ENCODE data around the gene HUNK.
A peak's percentile ranks its signal among the peaks of the same experiment; 100 is the strongest.
"Not testable (repeated sequence)": the region's sequence is repeated elsewhere in the genome, so short reads cannot be mapped to it uniquely, and the experiment has no call there.

HUNK gene

DNA sequence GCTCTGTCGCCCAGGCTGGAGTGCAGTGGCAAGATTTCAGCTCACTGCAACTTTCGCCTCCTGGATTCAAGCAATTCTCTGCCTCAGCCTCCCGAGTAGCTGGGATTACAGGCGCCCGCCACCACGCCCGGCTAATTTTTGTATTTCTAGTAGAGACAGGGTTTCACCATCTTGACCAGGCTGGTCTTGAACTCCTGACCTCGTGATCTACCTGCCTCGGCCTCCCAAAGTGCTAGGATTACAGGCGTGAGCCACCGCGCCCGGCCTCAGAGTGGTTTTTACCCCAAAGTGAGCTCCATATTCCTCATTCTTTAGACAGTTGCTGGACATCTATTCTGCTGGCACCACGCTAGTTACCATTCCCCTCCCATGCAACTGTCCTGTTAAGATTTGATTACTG, 1.4 kb upstream of the HUNK start:
- not testable (repeated sequence) for DNase-seq

- no peak for DNase-seq
These were observed 758 bp upstream of the HUNK start for GRCh38 chr21:31872072-31872451.

DNA sequence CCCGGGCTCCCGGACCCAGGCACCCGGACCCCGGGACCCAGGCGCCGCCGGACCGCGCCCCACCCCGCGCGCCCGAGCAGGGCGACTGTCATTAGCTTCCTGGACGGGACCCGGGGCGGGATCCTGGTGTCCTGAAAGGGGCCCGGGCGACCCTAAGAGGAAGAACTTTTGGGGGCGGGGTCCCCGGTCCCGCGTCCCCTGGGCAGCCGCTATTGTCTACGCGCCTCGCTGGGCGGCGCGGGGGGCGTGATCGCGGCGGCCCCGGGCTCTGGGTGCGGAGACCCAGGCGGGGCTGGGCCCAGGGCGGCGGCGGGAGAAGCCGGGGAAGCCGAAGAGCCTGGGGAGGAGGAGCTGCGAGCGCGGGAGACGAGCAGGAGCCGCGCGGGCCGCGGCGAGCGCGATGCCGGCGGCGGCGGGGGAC, 465 bp downstream of the HUNK start:
- DNase-seq = no peak

DNA sequence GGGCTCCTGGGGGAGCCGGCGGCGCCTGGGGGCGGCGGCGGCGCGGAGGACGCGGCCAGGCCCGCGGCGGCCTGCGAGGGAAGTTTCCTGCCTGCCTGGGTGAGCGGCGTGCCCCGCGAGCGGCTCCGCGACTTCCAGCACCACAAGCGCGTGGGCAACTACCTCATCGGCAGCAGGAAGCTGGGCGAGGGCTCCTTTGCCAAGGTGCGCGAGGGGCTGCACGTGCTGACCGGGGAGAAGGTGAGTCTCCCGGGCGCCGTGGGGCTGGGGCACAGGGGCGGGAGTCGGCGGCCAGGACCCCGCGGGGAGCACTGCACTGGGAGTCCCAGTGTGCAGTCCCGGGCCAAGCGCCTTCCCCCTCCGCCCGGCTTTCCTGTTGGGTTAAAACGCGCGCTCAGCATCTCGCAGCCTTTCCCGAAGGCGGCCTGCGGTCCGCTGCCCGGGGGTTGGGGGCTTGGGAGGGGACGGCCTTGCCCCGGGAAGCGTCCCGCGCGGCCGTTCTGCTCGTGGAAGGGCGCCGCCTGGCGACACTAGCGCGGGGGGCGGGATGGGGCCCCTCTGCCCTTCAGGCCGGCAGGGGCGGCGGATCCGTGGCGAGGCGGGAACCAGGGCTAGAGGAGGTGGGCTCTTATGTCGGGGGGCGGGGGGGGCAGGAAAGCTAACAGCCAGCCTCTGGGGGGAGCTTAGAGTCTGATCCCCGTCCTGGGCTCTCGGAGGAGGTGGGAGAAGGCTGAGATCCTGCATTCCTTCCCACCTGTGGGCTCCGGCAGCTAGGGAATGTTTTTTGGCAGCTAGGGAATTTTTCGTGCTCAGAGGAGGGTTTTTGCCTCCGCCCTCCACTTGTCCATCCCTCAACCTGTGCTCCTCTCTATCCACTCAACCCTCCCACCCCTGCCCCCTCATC, 1.1 kb downstream of the HUNK start:
- peak; percentile 48 for DNase-seq

- no peak for DNase-seq
These were observed 2.0 kb downstream of the HUNK start for GRCh38 chr21:31874812-31875212.

DNA sequence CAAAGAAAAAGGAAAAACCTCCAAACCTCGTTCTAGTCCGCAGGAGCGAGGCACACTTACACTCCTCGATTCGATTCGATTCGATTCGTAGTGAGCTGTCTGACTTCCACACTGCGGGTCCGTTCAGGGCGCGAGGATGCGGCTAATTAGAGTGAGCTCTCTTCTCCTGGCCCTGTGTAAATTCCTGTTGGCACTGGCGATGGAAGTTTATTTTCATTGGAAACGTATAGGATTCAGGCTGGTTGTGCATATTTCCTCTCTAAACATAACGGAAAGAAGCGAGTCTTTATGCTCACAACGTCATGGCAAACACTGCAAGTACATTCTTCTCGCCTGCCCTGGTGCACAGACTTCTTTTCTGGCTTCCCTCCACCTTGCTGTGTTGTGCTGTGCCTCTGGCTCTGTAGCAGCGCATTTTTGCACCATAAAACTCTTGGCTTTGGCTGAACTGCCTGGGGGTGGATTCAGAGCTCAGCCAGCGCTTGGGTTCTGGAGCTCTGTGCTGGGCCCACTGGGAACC, 2.7 kb downstream of the HUNK start:
- DNase-seq = peak; percentile 42

DNA sequence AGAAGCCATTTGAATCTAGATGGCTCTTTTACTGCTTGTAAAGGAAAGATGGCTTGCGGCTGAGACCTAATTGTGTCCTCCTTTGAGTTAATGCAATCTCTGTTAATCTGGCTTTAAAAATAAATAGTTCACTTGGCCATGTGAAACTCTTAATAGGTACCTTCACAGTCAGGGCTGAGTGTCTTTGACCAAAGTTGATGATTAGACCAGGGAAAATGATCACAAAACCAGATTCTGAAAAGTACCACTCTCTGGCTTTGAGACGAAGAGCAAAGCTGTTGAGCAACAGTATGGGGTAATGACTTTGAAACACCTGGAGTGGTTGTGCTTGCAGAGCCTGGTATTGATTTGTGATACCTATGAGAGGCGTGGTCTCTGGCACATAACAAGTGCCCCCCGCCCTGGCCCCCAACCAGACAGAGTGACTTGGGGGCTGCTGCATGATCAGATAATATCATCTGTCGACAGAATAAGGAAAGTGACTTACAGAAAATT, 4.7 kb downstream of the HUNK start:
- DNase-seq = no peak

GRCh38 chr21:31878831-31879230, 6.0 kb downstream of the HUNK start:
- DNase-seq = no peak

DNA sequence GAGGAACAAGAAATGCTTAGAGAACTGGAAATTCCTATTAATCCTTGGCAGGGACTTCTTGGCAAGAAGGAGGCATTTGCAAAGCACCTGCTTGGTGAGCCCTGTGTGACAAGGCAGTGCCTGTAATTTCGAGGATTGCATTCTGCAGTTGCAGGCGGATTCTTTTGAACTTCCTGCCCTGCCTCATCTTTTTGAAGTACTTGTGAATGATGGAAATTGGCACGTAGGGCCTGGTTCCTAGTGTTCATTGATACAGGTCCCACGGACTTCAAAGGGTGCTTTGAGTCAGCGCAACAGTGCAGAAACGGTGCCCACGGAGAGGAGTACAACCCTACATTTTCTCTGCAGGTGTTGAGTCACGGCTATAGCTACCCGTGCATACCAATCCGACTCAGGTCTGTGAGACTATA, 6.4 kb downstream of the HUNK start:
- DNase-seq = no peak

GRCh38 chr21:31879911-31880310, 7.1 kb downstream of the HUNK start:
- DNase-seq = no peak

GRCh38 chr21:31880816-31881215, 8.0 kb downstream of the HUNK start:
- no peak for DNase-seq

DNA sequence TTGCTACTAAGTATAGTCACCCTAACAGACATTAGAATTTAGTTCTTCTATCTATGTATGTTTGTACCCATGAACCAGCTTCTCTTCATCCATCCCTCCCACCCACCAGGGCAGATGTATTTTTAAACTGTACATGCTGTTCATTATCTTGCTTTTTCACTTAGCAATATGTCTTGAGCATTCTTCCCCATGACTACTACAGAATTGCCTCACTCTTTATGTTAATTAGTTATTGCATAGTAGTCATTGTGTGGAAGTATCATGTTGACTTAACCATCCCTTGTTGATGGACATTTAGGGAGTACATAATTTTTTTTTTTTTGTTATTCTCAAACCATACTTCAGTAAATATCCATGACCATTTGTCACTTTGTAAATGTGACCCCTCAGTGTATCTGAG, 9.9 kb downstream of the HUNK start:
- no peak for DNase-seq

- DNase-seq = no peak
These were observed 12.3 kb downstream of the HUNK start for GRCh38 chr21:31885146-31885545.

DNA sequence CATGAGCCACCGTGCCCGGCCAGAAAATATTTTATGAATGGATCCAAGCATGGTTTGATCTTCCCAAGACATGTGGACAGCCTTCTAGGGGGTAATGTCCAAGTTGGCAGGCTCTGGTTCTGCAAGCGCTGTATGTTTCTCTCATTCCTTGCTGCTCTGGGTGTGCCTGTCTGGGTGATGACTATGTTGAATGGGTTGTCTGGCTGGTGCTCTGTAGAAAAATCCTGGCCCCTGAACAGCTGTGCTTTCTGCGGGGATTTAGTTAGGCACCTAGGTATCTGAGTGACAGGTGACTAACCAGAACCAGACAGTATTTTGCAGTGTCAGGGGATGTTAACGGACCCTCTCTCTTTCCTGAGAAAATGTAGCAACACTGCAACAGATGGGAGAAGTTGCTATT, 14.1 kb downstream of the HUNK start:
- DNase-seq = no peak

DNA sequence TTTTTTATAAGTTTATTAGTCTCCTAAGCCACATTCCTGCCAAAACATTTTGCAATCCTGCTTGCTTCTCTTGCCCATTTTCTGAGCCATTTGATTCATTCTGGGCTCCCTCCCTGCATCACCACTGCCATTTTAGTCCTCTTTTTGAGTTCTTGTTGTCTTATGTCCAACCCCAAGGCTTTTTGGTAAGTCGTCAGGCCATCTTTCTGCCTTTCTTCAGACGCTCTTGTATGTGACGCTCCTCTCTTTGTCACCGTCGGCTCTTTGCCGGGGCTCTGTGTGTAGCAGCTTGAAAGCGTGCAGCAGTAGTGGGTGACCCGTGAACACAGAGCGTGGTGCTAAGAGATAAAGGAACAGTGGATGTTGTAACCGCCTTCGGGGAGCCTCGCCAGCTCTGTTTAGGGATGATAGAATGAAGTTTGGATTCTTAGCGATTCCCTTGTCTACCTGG, 14.6 kb downstream of the HUNK start:
- no peak for DNase-seq

DNA sequence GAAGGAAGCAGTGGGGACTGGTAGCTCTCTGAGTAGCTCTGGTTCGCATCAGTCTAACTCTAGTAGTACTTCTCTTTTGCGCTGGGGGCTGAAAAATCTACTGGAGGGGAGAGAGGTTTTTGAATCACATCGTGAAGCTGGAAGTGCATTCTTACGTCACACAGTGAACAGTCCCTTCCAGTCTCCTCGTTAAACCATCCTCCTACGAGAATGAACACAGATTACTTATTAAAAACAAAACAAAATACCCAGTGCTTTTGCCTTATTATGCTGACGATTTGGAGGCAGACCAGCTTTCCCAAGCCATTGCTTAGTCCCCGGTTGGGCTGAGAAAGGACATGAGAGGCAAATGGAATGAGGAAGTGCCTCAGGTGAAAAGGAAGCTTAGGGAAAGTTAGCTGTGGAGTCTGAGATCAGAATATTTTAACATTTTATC, 16.1 kb downstream of the HUNK start:
- no peak for DNase-seq

DNA sequence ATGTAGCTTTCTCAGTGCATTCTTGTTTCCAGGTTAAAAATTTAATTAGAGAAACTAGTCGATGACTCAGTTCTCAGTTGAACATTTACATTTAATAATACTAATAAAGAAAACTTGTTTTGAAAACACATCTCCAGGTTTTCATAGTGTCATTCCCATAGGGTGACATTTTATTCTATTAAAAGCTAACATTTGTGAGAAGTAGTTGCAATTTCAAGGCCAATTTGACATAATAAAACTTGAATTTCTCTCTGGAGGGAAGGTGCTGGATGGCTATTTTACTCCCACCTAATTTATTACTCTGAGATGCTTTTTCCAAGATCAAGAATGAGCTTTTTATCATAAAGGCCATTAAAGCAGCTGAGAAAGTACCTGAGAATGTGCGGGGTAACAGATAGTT, 16.6 kb downstream of the HUNK start:
- DNase-seq = no peak

DNA sequence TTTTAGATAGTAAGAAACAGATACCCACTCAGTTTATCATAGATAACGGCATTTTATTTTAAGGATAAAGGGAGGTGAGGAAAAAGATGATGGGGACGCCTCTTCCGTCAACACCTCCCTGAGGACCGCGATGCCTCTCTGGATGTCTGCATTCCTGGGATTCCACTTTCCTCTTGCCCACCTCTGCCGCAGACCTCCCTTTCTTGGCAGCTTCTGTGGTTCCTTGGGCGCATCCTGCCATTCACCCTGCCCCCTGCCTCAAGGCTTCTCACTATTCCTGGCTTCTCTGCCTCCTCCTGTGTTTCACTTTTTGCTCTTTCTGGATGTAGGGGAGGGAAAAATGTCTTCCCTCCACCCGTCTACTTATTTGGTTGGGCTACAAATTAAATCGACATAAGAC, 19.9 kb downstream of the HUNK start:
- DNase-seq = no peak

- peak; percentile 59 for DNase-seq
These were observed 21.1 kb downstream of the HUNK start for GRCh38 chr21:31893851-31894415.

- no peak for DNase-seq
These were observed 21.6 kb downstream of the HUNK start for GRCh38 chr21:31894457-31894856.

DNA sequence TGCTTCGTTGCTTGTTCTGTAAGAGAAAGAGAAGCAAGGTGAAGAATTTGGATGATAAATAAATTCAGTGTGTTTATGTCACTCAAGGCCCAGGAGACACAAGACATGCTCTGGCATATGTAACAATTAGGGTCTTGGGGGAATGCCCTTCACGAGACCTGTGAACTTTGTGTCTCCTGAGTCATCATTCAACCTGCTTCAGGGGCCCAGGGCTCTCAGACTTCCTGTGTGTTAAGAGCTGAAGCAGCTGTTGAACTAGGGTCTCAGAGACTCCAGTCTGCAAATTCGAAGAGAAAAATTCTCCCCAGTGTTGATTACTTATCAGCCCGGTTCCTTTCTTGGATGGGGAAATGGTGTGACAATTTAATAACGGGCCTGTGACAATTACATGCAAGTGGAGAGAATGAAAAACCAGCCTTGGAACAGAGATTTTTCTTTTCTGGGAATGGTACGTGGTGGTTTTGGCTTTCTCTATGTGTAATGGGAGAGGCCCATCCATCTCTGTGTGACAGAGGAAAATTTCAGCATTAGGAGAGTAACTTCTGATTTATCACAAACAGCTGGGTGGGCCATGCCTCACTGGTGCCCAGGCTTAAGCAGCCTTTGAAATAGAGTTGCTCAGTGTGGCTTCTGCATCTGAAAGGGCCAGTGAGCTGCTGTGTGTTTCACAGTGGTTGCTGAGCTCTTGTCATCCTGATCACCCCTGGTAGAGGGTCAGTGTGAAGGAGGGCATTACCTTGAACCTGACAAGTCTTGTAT, 22.4 kb downstream of the HUNK start:
- DNase-seq = peak; percentile 47

DNA sequence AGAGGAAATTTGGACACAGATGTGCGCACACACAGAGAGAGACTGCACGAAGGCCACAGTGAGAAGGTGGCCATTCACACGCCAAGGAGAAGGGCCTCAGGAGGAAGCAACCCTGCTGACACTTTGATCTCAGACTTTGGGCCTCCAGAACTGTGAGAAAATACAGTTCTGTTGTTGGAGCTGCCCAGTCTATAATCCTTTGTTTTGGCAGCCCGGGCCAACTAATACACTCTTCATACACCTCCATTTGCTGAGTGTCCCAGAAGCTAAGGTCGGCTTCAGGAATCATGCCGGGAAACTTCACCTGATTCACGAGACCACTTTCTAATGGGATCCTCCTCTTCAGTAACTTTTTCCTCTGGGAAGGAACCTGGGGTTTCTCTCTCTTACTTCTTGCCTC, 23.2 kb downstream of the HUNK start:
- DNase-seq = no peak

- peak; percentile 80 for DNase-seq
These were observed 24.5 kb downstream of the HUNK start for GRCh38 chr21:31897311-31897710.

Data from fibroblast of skin of right quadriceps (primary cell).